GM19395 (cell line): Measurements from ENCODE around the gene MKS1.

Experiments used
- ATAC-seq: cut with Tn5 transposase; IDR thresholded peaks from one replicate; pipeline ENCODE4 v1.9.1; 2021; ENCODE audit warnings: mild to moderate bottlenecking, moderate library complexity; ENCODE audit not compliant: unreplicated experiment

The MKS1 gene

DNA sequence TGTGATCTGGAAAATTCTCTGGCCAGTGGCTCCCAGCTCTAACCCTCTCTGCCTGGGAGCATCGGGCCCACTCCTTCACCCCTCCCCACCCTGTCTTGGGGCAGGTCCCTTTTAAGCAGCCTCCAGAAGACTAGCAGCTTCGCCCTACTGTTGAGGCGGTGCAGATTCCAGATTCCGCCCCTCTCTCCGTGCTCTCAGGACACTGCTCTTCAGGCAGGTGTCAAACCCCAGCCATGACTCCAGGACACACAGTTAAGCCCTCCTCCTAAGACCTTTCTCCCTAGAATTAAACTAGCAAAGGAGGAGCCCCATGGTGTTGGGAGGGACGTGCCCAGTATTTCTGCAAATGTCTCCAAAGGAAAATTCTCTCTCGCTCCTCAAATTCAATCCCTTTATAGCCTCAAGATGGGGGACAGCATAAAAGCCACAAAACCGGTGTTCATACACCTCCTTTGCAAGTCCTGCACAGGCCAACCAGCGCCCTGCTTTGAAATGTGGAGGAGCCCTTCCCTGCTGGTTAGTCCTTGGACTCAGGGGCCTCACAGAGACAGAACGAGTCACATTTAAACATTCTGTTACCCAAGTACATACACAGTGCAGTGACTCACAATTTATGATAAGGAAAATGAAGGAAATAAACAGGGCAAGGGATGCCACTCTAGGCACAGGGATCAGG is 26.5 kb upstream of the MKS1 start:
- no peak for ATAC-seq

- no peak for ATAC-seq
Measured at GRCh38 chr17:58244963-58245362, 25.9 kb upstream of the MKS1 start.

- ATAC-seq, result no peak
Measured at GRCh38 chr17:58242171-58242784, 23.2 kb upstream of the MKS1 start.

DNA sequence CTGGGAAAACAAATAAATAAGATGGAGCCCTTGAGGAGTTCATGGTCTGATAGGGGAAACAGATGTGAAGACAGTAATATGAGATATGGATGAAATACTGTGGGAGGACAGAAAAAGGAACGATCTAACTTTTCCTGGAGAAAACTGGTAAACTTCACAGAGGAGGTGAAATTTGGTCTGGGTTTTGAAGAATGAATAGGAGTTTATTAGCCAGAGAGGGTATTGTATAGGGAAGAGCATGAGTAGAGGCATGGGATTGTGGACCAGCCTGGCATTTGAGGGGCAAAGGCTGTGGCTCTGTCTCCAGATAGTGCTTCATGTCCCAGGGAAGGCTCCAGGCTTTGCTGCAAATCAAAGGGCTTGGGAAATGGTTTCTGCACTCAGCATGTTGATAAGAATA is 20.9 kb upstream of the MKS1 start:
- ATAC-seq, result no peak

DNA sequence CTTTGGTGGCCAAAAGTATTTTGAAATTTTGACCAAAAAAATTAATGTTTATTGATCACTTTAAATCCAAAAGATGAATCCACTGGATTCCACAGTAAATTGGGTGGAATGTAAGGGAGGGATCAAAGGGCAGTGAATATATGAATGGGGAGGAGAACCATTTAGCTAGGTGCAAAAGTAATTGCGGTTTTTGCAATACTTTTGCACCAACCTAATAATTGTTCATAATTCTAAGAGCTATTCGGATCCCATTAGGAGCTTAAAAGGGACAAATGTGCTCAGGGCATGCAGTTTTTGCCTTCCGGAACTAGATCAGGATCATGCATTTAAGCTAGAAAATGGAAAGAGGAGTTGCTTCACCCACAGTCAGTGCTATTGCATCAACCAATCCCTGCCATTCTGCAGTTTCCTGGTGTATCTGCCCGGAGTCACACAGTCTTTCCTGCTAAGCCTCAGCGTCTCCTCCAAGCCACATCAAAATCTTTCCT is 19.1 kb upstream of the MKS1 start, which contains the start of gene LPO:
LPO (plus strand) TSS at position 438 of the 488 bp plus-strand sequence. CDS start 4,396 bp downstream, outside the sequence.
- ATAC-seq, result no peak

GRCh38 chr17:58236394-58236793 is 17.3 kb upstream of the MKS1 start:
- ATAC-seq, result no peak

DNA sequence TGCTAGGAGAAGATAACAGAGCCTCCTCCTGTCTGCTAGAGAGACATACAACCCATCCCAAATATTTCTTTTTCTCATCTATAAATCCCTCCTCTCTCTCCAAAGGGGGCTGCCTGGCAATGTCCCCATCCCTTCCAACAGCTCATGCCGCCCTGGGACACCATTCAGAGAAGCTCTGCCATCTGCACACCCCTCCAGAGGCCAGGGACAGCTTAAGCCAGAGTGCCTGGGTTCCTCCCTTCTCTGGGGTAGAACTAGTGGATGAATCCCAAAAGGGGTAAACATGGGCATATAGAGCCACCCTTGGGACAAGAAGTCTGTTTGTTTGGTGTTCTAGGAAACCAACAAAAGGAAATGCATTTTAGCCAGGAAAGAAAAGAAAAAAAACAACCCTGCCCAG is 16.8 kb upstream of the MKS1 start:
- ATAC-seq, result no peak

- ATAC-seq, result no peak
Measured at GRCh38 chr17:58234512-58234911, 15.5 kb upstream of the MKS1 start.

GRCh38 chr17:58233543-58233942 is 14.5 kb upstream of the MKS1 start:
- peak; percentile 75 for ATAC-seq

DNA sequence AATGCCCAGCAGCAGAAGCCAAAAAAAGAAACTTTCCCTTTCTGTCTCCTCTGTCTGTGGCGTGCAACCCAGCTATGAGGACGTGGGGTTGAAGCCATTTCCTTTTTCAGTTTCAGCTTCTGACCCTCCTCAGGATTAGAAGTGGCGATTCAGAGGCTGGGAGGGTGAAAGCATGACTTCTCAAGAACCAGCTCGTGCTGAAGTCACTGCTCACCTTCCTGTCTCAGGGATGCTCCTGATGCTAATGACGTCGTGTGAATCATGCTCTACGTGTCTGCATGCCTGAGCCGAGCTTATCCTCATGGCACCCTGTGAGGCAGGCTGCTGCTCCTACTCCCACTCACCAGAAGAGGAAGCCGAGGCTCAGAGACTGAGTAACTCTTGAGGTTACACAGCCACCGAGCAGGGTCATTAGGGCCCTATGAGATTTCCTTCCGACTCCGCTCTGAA is 13.7 kb upstream of the MKS1 start:
- ATAC-seq, result peak; percentile 89

DNA sequence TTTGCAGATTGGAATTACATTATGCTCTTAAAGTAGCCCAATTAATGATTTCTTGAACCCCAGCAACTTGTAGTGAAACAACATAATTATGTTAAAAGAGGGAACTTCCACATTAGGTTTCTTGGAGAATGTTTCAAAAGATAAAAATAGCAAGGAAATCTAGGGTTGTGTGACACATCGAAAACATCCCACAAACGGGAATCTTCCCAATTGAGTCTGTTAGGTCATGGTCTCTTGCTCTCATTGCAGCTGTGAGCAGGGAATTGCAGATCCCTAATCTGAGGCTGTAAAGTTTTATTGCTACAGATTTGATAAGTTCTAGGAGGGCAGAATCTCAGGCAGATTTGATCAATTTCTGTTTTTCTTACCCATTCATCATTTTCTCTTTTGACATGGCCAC is 12.6 kb upstream of the MKS1 start:
- no peak for ATAC-seq

- ATAC-seq, result no peak
Measured at GRCh38 chr17:58229881-58230280, 10.8 kb upstream of the MKS1 start.

- no peak for ATAC-seq
Measured at GRCh38 chr17:58229384-58229783, 10.3 kb upstream of the MKS1 start.

- ATAC-seq, result no peak
Measured at GRCh38 chr17:58228679-58229078, 9.6 kb upstream of the MKS1 start.

- no peak for ATAC-seq
Measured at GRCh38 chr17:58227733-58228132, 8.7 kb upstream of the MKS1 start.

DNA sequence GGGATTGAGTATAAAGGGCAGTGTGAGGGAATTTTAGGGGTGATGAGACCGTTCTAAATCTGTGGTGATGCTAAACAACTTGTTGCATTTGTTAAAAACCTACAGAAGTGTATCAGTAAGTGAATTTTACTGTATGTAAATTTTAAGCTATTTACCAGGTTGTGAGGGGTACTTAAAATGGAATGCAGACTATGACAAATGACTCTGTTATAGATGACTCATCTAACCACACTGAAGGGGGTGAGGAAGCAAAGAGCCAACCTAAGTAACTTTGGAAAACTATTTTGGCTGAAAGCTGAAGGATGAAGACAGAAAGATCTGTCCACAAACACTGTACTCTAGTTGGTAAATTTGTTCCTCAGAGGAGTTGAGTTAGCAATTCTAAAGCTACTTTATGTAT is 5.3 kb upstream of the MKS1 start:
- ATAC-seq, result no peak

GRCh38 chr17:58219789-58220183 is 731 bp upstream of the MKS1 start:
- no peak for ATAC-seq

DNA sequence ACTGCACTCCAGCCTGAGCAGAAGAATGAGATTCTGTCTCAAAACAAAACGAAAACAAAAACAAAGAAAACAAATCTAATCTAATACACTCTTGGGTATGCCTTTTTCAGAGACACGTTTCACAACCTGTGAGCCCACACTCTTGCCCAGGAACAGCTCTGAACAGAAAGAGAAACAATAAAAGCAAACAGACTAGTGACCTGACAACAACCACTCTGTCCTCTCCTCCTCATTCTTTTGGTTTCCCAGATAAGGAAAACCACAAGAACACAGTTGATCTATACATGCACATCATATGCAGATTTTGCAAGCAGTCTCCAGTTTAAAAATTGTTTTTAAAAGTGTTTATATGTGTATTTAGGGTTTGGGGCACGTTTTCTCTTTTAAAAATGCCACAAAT is 1.3 kb downstream of the MKS1 start:
- no peak for ATAC-seq

GRCh38 chr17:58215685-58216084 is 3.4 kb downstream of the MKS1 start:
- no peak for ATAC-seq

DNA sequence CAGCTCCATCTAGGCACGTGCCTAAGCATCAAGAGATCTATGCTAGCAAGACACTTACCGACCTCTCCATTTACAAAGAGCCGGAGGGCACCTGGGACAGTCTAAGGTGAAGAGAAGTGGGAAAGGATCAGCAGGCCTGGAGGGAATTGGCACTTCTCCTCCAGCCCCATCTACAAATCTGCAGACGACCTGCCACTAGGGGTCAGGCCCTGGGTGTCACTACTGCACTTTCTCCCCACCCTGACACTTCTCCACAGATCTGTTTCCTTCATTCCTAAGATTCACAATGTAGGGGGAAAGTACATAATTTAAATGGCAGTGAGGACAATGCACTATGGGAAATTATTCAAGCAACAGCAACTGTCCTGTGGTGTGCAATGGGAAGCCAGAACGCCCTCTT is 8.1 kb downstream of the MKS1 start:
- ATAC-seq, result no peak

GRCh38 chr17:58208344-58208743 is 10.7 kb downstream of the MKS1 start:
- no peak for ATAC-seq

GRCh38 chr17:58207451-58207850 is 11.6 kb downstream of the MKS1 start:
- no peak for ATAC-seq

DNA sequence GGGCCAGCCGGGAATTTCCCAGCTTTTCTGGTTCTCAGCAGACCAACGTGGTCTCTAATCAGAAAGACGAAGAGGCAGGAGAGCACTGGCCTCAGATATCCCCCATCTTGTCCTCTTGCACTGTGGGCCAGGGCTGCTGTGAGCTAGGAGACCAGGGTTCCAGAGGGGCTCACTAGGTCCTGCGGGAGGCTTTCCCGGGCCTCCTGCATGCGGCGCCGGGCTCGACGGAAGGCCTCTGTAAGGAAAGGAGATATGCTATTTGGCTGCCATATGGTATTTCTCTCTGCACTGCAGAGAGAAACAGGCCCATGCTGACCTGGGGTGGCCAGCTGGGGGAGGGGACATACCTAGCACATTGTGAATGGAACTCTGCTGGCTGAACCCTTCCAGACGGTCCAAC is 13.1 kb downstream of the MKS1 start:
- ATAC-seq, result no peak
